ENCODE measurements around the gene HEMGN.

Gene HEMGN

DNA sequence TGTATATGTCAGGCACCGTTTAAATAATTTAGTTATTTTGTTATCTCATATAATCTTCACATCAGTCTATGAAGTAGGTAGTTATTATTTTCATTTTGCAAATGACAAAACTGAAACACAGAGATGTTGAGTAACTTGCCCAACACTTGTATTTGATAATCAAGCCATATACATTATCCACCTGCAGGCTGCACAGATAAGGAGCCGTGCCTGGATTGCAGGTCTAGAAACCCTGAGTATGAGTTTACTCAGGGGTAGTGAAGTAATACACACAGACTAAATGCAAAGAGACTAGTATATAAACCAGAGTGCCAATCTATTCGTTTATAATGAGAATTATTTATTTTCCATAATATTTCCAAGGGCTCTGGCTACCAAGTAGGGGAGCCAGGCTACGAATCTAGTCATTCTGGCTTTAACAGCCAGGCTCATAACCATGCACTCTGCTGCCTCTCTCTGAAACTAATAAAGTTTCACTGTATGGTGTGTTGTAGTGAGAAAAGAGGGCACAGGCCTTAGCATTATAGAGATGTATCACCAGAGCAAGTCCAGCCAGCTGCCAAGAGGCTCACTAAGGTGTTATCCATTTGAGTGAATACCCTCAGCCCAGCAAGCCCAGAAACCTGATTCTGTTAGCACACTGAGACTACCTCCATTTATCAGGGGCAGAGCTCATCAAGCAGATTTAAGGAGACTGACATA is 4.5 kb downstream of the HEMGN start:
- DNase-seq (ENCODE audit: extremely low read depth in 1 of 2, low read depth in 1 of 2): no peak

DNA sequence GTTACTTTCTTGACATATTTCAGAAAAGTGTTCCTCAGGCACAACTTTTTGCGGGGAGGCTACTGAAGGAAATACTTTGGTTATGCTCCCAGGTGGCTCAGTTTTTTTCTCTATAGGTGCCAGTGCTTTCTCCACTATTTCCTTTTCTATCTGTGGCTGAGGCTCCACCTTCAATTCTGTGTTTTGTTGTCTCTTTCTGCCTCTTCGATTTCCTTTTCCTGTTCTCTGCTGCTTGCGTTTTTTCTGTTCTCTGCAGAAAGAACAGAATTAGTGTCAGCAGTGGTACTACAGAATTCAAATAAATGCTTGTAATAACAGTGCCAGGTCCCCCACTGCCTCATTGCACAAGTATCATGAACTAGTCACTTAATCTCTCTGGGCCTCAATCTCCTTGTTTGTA is 7.0 kb downstream of the HEMGN start:
- no peak for DNase-seq (ENCODE audit: extremely low read depth in 1 of 2, low read depth in 1 of 2)

DNA sequence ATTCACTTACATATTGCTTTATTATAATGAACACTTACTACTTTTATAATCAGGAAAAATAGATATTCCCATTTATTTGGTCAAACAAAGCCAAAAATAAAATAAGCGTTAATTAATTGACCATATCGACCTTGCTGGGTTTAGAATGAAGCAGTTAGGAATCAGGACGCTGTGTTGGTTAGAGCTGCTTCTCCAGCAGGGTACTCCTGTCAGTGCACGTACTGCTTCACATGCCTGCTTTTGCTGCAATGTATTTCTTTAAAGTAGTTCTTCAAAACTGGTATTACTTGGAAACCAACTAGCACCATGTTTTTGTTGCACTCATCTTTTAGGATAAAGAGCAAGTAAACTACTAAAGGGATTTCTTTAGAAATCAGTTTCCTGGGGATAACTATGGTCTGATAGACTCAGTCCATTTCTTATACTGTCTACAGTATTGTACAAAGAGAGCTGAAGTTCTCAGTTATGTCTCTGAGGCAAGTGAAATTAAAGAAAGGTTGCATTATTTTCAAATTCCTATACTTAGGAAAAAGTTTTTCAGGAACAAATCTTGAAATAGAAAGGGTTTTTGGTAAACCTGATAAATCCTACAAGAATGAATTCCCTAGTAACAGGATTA is 8.9 kb downstream of the HEMGN start:
- no peak for DNase-seq (ENCODE audit: extremely low read depth in 1 of 2, low read depth in 1 of 2)

DNA sequence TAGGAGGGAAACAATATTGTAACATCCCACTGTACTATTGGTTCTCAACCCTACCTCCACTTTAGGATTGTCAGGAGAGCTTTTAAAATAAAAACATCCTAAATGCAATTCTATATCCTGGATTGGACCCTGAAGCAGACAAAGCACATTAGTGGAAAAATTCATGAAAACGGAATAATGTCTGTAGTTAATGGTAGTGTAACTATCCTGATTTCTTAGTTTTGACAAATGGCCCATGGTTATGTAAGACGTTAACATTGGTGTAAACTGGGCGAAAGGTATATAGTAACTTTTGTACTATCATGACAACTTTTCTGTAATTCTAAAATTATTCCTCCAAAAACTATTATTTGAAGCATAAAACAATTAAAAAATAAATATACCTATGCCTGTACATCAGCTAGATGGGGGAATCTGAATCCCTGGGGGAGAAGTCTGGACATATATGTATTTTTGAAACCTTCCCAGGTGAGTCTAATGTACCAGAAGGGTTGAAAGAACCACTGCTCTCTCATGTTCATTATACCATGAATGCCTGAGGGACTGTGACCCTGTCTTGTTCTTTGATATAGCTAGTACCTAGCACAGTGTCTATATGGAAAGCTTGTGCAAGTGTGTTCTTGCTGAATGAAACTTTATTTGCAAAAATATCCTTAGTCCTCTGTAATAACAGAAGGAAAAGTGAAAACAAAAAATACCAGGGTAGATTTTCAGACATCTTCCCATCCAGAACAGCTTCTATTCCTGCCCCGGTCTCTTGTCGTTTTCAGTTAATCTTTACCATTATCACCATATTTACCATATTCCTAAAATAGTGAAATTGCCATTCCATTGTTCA is 12.3 kb downstream of the HEMGN start:
- no peak for DNase-seq (ENCODE audit: extremely low read depth in 1 of 2, low read depth in 1 of 2)

DNA sequence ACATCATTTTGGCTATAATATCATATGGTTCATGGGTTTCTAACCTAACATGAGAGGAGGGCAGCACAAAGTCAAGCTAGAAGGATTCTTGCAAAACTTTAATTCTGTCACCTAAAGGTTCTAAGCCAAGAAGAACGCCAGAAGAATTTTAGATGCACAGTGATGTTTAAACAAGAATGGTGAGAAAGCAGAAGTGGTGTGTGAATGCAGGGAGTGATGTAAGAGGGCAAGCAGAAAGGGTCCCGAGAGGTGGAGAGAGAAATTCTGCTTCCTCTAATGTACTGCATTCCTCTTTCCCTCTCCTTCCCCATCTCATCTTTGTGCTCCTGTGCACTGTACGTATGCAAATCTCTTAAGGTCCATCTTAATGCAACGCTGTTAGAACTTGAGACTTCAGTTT is 13.6 kb downstream of the HEMGN start:
- DNase-seq (ENCODE audit: extremely low read depth in 1 of 2, low read depth in 1 of 2): no peak

DNA sequence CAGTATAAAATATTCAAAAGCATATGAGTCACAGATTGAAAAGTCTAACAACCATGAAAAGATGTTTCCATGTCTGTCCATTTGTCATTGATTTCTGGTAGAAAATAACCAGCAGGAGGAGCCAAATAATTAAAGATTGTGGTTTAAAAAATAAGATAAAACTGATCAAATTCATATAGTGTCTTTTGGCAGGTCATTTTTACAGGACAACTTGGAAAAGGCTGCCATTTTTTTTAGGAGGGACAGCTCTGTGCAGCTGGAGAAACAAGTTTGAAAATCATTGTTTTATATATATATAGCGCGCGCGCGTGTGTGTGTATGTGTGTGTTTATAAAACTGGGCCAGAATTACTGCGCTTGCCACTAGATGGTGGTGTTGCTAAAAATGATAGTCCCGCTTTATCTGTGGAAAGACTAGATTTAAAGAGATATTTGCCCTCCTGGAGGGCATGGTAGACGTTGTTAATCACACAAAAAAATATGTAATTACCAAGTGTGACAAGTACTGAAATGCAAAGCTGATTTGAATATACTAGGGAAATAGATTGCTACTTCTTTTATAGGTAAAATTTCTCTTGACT is 14.4 kb downstream of the HEMGN start:
- peak in 1 of 2 donors; percentile 65 for DNase-seq (ENCODE audit: extremely low read depth in 1 of 2, low read depth in 1 of 2)

DNA sequence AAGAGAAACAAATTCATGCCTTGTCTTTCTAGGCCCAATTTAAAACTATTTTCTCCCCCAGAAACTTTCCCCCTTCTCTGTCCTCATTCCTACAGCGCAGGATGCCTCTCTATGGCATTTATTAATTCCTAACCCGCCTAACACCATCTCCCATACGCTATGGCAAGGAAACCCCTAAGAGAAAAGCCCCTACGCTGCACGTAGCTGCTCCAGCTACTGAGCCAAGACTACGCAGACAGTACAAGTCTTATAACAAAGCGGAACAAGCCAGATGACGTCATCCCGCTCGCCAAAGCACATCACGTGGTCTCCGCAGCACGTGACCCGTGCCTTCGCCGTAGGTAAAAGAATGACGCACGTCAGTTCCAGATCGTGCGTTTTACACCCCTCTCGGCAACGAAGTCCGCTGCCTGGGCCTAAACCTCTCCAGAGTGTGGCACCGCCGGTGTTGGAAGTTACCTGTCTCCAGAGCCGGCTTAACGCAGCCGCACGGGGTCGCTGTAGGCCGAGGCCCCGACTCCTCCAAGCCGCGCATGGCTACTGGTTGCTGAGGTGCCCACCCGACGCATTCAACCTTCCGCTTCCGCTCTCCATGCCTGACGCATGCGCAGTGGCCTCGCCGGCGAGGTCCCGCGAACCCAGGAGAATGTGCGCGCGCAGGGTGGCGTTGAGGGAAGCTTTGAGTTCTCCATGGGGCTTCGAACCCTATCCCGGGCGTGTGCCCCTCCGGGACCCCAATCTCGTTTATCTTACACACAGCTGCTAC is 15.8 kb downstream of the HEMGN start, which contains the start of gene TRMO:
TSS of gene TRMO (minus strand) at position 542 of the 766 bp plus-strand sequence. CDS start at position 535, 7 bp downstream.
- DNase-seq (ENCODE audit: extremely low read depth in 1 of 2, low read depth in 1 of 2): peak; percentile 94 to 99

DNA sequence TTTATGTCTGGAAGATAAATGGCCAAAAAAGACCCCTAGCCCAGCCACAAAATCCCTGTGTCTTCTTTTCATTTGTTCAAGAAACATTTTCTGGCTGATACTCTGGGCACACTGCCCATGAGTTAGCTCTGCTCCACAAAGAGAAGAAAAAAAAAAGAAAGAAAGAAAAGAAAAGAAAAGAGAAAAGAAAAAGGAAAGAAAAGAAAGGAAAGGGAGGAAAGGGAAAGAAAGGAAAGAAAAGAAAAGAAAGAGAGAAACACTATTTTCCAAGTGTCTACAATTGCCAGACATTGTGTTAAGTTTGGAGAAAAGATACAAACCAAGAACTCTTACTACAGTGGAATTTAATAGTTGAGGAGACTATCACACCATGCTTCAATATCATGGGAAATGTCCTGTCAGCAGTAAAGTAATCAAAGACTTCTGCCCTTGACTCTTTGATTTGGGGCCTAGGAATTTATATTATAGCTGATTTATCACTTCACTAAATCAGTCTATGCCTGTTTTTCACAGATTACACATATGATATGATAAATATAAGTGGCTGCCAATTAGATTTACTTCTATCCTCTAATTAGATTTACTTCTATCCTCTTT is 18.7 kb downstream of the HEMGN start:
- DNase-seq (ENCODE audit: extremely low read depth in 1 of 2, low read depth in 1 of 2): no peak

DNA sequence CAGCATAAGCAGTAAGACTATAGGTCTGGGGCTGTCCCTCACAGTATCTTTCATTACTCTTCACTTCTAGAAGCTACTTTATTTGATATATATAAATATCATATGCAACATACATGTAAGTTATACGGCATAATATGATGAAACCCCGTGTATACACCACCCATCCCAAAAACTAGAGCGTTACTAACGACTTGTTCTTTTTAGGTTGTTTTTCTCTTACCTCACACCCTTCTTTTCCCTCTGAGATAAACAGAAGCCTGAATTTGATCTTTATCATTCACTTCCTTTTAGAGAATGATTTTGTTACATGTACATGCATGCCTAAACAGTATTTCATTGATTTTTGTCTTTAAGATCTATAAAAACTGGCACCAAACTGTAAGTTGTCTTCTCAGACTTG is 19.4 kb downstream of the HEMGN start:
- DNase-seq (ENCODE audit: extremely low read depth in 1 of 2, low read depth in 1 of 2): no peak

DNA sequence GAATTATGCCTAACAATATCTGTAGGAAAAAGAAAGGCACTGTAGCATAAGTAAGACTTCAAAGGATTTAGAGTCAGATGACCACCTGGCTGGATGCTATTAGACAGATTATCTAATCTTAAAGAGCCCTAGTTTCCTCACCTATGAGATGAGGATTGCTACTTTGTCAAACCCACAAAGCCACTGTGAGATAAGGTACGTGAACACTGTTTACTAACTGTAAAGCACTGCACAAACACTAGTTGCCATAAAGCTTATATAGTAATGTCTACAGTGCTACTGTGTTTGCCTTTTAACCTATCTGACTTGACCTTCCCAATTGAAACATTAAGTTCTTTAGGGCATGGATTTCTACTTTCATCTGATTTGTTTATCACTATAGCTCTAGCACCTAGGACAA is 26.0 kb downstream of the HEMGN start:
- DNase-seq (ENCODE audit: extremely low read depth in 1 of 2, low read depth in 1 of 2): no peak

DNA sequence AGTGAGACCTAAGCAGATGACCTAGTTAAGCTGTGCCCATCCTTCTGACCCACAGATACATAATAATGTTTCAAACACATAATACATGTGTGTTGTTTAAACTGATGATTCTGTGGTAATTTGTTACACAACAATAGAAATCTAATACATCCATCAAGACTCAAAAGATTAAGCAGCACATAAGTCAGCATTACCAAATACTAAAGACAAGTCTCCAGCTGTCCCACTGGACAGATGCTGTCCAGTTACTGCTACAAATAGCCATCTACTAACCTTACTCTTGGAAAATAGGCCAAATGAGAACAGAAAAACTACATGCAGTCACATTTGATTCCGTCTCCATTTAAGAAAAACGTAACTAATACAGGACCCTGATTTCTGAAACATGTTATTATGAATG is 26.4 kb downstream of the HEMGN start:
- DNase-seq (ENCODE audit: extremely low read depth in 1 of 2, low read depth in 1 of 2): no peak

DNA sequence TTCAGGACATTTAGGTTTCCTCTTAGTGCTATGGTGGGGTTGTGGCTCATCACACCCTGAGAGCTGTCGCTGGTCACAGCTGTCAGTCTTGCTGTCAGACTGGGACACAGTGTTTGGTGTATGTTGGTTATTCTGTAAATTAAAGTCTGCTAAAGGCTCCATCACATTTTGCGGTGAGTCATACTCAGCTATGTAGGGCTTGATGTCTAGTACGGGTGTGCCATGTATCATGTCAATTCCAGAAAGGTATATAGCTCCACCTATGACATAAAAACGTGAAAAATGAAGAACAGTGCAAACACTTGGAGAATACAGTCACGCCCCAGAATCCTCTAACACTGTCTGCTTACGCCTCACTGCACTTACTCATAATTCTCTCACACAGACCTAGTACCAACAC is 27.6 kb downstream of the HEMGN start:
- DNase-seq (ENCODE audit: extremely low read depth in 1 of 2, low read depth in 1 of 2): no peak

DNA sequence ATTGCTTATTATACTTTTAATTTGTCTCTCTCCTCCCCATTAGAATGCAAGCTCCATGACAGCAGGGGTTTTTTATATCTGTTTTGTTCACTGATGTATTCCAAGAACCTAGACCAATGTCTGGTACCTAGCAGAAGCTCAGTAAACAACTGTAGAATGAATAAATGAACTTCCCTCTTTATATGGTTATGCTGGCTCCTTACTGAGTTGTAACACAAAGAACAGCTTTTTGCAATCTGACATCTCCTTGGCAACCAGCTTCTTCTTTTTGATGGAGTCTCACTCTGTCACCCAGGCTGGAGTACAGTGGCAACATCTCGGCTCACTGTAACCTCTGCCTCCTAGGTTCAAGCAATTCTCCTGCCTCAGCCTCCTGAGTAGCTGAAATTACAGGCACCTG is 29.3 kb downstream of the HEMGN start:
- no peak for DNase-seq (ENCODE audit: extremely low read depth in 1 of 2, low read depth in 1 of 2)

DNA sequence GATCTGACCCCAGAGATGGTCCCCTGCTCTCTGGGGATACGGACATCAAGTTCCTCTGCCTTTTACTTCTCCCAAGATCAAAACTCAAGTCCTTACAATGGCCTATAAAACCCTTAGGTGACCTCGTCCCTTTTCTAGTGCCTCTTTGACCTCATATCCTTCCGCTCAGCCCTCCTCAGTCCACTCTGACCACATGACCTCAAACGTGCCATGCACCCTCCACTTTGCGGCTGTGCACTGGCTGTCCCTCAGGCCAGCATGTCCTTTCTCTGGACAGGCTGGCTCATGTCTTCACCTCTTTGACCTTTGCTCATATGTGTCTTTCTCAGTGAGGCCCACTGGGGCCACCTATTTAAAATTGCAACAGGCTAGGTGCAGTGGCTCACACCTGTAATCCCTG is 30.3 kb downstream of the HEMGN start:
- no peak for DNase-seq (ENCODE audit: extremely low read depth in 1 of 2, low read depth in 1 of 2)

DNA sequence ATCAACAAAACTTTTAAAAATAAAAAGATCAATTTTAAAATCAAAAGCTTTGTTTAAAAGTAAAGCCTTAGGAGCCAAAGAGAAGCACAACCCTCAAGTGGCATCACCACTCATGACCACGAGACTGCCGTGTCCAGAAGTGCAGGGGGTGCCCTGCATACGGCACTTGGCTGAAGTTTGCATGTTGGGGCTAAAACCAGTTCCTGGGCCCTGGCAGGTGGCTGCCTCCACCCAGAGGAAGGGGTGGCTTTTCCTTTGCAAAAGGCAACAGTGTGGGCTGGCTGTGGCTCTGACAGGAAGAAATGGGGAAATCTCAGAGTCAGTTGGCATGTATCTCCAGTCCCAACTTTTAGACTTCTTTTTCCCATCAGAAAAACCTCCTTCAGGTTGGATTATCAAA is 30.9 kb downstream of the HEMGN start:
- no peak for DNase-seq (ENCODE audit: extremely low read depth in 1 of 2, low read depth in 1 of 2)

DNA sequence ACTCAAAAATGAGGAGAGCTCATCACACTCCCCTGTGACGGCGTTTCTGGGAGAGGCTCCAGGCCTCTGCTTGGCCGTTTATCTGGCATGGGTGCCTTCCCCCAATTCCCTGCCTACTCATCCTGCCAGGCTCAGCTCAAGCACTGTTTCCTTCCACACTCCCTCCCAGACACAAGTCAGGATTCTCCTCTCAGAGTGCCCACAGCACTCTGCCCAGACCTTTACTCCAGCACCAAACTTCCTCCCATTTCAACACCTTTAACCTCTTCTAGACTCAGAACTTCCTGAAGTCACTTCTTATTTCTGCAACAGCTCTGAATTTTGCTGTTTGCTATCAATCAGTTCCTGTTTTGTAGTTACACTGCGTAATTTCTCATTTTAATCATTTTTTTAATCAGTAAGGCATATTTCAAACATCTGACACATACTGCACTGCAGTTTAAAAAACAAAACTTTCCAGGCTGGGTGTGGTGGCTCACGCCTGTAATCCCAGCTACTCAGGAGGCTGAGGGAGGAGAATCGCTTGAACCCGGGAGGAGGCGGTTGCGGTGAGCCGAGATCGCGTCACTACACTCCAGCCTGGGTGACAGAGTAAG is 31.6 kb downstream of the HEMGN start:
- no peak for DNase-seq (ENCODE audit: extremely low read depth in 1 of 2, low read depth in 1 of 2)

DNA sequence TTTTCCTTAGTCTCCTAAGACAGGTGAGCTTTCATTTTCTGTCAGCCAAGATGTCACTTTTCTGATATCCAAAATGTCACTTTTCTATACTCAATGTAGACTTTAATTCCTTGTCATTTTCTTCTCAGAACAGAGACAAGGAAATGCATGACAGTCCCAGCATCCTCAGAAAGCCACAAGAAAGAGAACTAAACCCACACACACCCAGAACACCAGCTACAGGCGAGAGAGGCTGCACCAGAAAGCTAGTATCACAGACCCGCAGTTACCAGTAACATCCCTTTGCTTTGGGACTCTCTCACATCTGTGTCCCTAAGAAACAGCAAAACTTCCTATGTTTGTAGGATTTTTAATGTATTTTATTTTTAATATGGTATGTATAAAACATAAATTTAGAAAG is 32.7 kb downstream of the HEMGN start:
- DNase-seq (ENCODE audit: extremely low read depth in 1 of 2, low read depth in 1 of 2): no peak

DNA sequence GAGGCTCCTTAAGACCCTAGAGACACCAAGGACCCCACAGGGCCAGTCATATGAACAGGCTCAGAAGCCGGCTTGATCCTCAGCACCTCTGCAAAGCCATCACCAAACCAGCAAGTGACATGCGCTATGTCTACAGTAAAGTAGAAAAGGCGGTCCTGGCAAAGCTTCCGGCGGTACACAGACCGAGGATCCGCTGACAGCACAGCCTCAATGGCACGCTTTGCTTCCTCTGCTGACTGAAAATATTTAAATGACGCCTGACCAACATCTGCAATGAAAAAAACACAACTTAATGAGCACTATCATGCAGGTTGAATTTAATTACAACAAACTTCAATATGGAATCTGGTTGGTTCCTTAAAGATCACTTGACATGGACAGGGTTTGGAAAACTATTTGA is 33.2 kb downstream of the HEMGN start:
- DNase-seq (ENCODE audit: extremely low read depth in 1 of 2, low read depth in 1 of 2): no peak

DNA sequence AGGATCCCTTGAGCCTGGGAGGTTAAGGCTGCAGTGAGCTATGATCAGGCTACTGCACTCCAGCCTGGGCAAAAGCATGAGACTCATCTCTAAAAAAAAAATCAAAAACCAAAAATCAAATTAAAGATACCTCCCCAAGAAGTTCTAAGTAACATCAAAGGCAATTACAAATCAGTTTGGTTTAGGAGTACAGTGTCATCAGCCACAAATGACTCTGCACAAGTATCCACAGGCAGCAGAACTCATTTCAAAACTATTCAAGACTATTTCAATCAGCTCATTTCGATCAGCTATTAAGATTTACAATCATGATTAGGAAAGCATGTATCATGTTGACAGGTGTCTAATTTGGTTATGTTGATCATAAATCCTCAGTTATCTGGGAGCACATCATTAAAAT is 34.8 kb downstream of the HEMGN start:
- no peak for DNase-seq (ENCODE audit: extremely low read depth in 1 of 2, low read depth in 1 of 2)

Data from stimulated activated CD8-positive, alpha-beta memory T cell treated with anti-CD3 and anti-CD28 coated beads, Interleukin-7, amount 100 ng/mL, for 48 hours (primary cell).